Stomach (tissue), 9 donors: ENCODE results near the gene GLIPR2. TPM values are rescaled to one million over a fixed set of nuclear protein-coding genes. Genes with fewer than 3 reads are reported as not detected.
A peak's percentile ranks its signal among the peaks of the same experiment; 100 is the strongest.

Source experiments
- DNase-seq, 2 donors: peaks; one replicate each; pipeline versions ENCODE4 v3.0.0 to v3.0.0-alpha.2; 2013 to 2019
- H3K27ac ChIP-seq, 5 donors: fragments of 200-600 bp in 4 of 5; sonication (generic) in 4 of 5; one replicate each; pipeline ENCODE4 v1.5.1; 2013 to 2019; ENCODE audit warnings: mild to moderate bottlenecking in 1 of 5, moderate library complexity in 1 of 5
- H3K27me3 ChIP-seq, 3 donors: fragments of 200-600 bp; sonication (generic); one replicate each; pipeline ENCODE4 v1.5.1; 2017 to 2019; ENCODE audit warnings: mixed run types in 1 of 3
- H3K36me3 ChIP-seq, 4 donors: fragments of 200-600 bp; sonication (generic); 1 replicate in 3 of 4; 2 replicates in 1 of 4; pipeline ENCODE4 v1.5.1; 2016 to 2019
- H3K4me1 ChIP-seq, 4 donors: fragments of 200-600 bp; sonication (generic); one replicate each; pipeline ENCODE4 v1.5.1; 2016 to 2019
- H3K4me3 ChIP-seq, 4 donors: fragments of 200-600 bp; sonication (generic) in 3 of 4; one replicate each; pipeline ENCODE4 v1.5.1; 2016 to 2019; ENCODE audit warnings: mild to moderate bottlenecking in 1 of 4
- H3K9me3 ChIP-seq, 4 donors: fragments of 200-600 bp; sonication (generic); one replicate each; pipeline ENCODE4 v1.5.1; 2016 to 2019
- CTCF ChIP-seq, 7 experiments: fragments of 450-650 bp in 4 of 7; fragments of 200-600 bp in 3 of 7; sonication (generic) in 3 of 7; IDR thresholded peaks; one replicate each; pipeline ENCODE4 v1.5.1; 2016 to 2019; ENCODE audit warnings: antibody characterized with exemption in 7 of 7, control low read depth in 2 of 7, mild to moderate bottlenecking in 1 of 7
- EP300 ChIP-seq: sonication (generic); formaldehyde crosslinking; IDR thresholded peaks from one replicate; pipeline ENCODE4 v1.6.1; 2017; ENCODE audit warnings: antibody characterized with exemption
- POLR2A ChIP-seq, 4 donors: fragments of 450-650 bp; IDR thresholded peaks; one replicate each; pipeline ENCODE4 v1.6.1; 2016; ENCODE audit warnings: antibody characterized with exemption in 4 of 4, control low read depth in 2 of 4, mild to moderate bottlenecking in 1 of 4, moderate library complexity in 1 of 4
- POLR2AphosphoS5 ChIP-seq, 3 donors: sonication (generic); formaldehyde crosslinking; IDR thresholded peaks; one replicate each; pipeline ENCODE4 v1.6.1; 2016; ENCODE audit warnings: antibody characterized with exemption in 3 of 3
- WGBS, 5 donors: extraction: QIAGEN DNeasy Blood & Tissue Kit in 3 of 5; methylation state at CpG; one replicate each; pipeline versions ENCODE4 v1.1.5 to v1.1.7; 2013 to 2018; 5-methylcytosine and 5-hydroxymethylcytosine counted together
- intact Hi-C: fragments of 100-400 bp; cut with DNase I; formaldehyde crosslinking; loops from one replicate; pipeline ENCODE4 v1.15.1; 2023; ENCODE audit warnings: low total_unique reads
- polyA plus RNA-seq, 3 donors: library from polyadenylated mRNA; stranded (reverse); fragments of 200-250 nt; gene quantifications; one replicate each; pipeline ENCODE4 v1.2.3, GENCODE V29; 2013
- total RNA-seq, 5 donors: library from RNA; depleted of rRNA; stranded (reverse); fragments of >200 nt; gene quantifications; one replicate each; pipeline versions ENCODE4 v1.1.0 to v1.2.3, GENCODE V29; 2014 to 2016
- donor health status: healthy with polysubstance abuse.
- donor health status: Bipolar disorder and iron deficiency.
- donor health status: healthy.

Gene GLIPR2
- total and polyA plus RNA-seq, 8 donors: 3.5 to 40.6 (median 32.8) TPM

GRCh38 chr9:36132086-36132485, 4.4 kb upstream of the GLIPR2 start:
- Histone ChIP-seq H3K9me3 (no peaks in the 10 kb centered on the region), H3K27me3 (peaks cover 0 to 6% (median 0%) of the 10 kb centered on the region in 3 donors), H3K4me1 (peaks cover 12 to 28% (median 14%) of the 10 kb centered on the region in 4 donors), H3K4me3 (no peak overlapping the region), H3K27ac (peak overlapping the region in 3 of 5 donors; percentile 32 to 50 (median 34)), H3K36me3 (no peaks in the 10 kb centered on the region)
- no peak for DNase-seq
- TF ChIP-seq POLR2AphosphoS5 (IDR thresholded peaks at IDR 0.05) (no peak), POLR2A (IDR thresholded peaks at IDR 0.05) (no peak), EP300 (no peak)
- intact Hi-C loops: no loop called here
- 67 to 80% (median 74%) methylated on average over 3 of the region's 3 CpGs for WGBS, 5 donors

DNA sequence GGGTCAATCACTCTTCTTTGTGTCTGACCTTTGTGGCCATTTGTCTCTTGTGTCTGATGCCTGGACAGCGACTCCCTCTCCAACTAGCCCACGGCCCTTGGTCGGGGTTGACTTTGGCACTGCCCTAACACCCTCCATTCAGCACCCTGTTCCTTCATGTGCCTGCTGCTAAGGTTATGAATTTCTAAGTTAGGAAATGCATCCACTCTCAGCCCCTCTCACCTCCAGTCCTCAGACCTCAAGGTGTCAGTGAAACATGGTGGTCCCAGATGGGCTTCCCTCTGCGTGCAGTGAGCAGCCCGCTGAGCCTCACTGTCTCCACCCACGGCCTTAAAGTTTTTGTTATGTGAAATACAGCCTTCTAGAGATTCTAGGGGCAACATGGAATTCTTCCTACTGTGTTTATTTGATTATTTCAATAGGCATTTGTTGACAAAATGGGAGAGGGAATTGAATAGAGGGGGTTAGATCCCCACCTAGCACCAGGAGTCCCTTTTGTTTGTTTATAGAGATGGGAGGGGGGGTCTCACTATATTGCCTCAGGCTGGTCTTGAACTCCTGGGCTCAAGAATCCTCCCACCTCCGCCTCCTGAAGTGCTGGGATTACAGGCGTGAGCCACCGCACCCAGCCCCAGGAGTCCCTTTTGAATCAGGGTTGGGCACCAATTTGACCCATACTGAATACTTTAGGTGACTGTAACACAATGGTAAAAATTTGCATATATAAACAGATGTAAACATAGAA, 1.6 kb upstream of the GLIPR2 start:
- H3K4me1 ChIP-seq: peaks cover 21 to 43% (median 39%) of the 10 kb centered on the region in 4 donors
- no peaks in the 10 kb centered on the region for H3K9me3 ChIP-seq
- peaks cover 0 to 6% (median 4%) of the 10 kb centered on the region in 3 donors for H3K27me3 ChIP-seq
- 71 to 85% (median 80%) methylated on average over 9 of the region's 9 CpGs for WGBS, 5 donors
- TF ChIP-seq POLR2A (IDR thresholded peaks at IDR 0.05): no peak
- TF ChIP-seq POLR2AphosphoS5 (IDR thresholded peaks at IDR 0.05): no peak
- TF ChIP-seq CTCF (IDR thresholded peaks at IDR 0.05): no peak
- TF ChIP-seq EP300: no peak
- no peak overlapping the region for H3K4me3 ChIP-seq
- no peak overlapping the region for H3K27ac ChIP-seq
- intact Hi-C loops: no loop called here
- DNase-seq: no peak
- no peaks in the 10 kb centered on the region for H3K36me3 ChIP-seq

GRCh38 chr9:36135741-36136271, 727 bp upstream of the GLIPR2 start:
- no peak for DNase-seq
- no peak for TF ChIP-seq EP300
- TF ChIP-seq POLR2A (IDR thresholded peaks at IDR 0.05): no peak
- TF ChIP-seq CTCF (IDR thresholded peaks at IDR 0.05): no peak
- TF ChIP-seq POLR2AphosphoS5 (IDR thresholded peaks at IDR 0.05): no peak
- Histone ChIP-seq H3K27ac (peak overlapping the region in 4 of 5 donors; percentile 79 to 90 (median 86)), H3K4me1 (peaks cover 21 to 52% (median 46%) of the 10 kb centered on the region in 4 donors), H3K9me3 (no peaks in the 10 kb centered on the region), H3K4me3 (peak overlapping the region; percentile 77 to 82 (median 82)), H3K27me3 (peaks cover 0 to 6% (median 4%) of the 10 kb centered on the region in 3 donors), H3K36me3 (no peaks in the 10 kb centered on the region)
- intact Hi-C loops: no loop called here
- 8 to 17% (median 11%) methylated on average over 12 to 18 of the region's 18 CpGs for WGBS, 5 donors

DNA sequence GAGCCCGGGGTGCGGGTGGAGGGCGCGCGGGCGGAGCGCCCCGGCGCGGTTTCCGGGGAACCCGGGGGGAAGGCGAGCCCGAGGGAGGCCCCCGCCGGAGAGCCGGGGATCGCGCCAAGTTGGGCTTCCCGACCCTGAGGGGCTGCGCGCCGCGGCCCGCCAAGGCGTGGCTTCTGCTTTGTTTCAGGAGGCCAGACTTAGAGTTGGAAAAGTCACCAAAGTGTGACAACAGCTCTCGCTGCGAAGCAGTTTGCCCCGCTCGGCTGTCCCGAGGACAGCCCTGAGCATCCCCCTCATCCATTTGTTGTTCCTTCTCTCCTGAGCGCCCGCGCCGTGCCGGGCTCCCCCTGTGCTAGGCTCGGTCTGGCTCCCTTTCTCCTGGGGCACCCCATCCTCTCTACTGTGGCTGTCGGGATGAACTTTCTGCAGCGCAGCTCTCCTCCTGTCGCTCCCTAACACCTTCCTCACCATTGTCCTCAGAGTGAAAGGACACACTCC, 410 bp downstream of the GLIPR2 start:
- intact Hi-C loops: no loop called here
- Histone ChIP-seq H3K9me3 (no peaks in the 10 kb centered on the region), H3K27ac (peak overlapping the region; percentile 67 to 90 (median 84)), H3K4me1 (peaks cover 29 to 64% (median 57%) of the 10 kb centered on the region in 4 donors), H3K27me3 (peaks cover 0 to 6% (median 4%) of the 10 kb centered on the region in 3 donors), H3K36me3 (no peaks in the 10 kb centered on the region), H3K4me3 (peak overlapping the region; percentile 77 to 82 (median 82))
- 0 to 1% (median 0%) methylated on average over 11 to 40 of the region's 40 CpGs for WGBS, 5 donors
- DNase-seq: peak in 1 of 2 donors; percentile 71
- TF ChIP-seq CTCF (IDR thresholded peaks at IDR 0.05) (no peak), POLR2A (IDR thresholded peaks at IDR 0.05) (no peak), EP300 (no peak), POLR2AphosphoS5 (IDR thresholded peaks at IDR 0.05) (no peak)
